H9 (cell line): ENCODE results near the gene CDC37L1. TPM values are rescaled to one million over a fixed set of nuclear protein-coding genes. Genes with fewer than 3 reads are reported as not detected.
A peak's percentile ranks its signal among the peaks of the same experiment; 100 is the strongest.

Source experiments
- DNase-seq: peaks from one replicate; pipeline ENCODE4 v3.0.0-alpha.2; 2017
- H2AFZ ChIP-seq: one replicate; pipeline ENCODE4 v1.6.1; 2013; ENCODE audit warnings: mild to moderate bottlenecking, low read length, control low read depth, moderate library complexity
- H2AK5ac ChIP-seq: 2 replicates; pipeline ENCODE4 v1.6.1; 2013; ENCODE audit warnings: low read length, control low read depth, mixed read lengths; ENCODE audit not compliant: insufficient read length
- H2BK120ac ChIP-seq: one replicate; pipeline ENCODE4 v1.6.1; 2013; ENCODE audit warnings: low read depth, mild to moderate bottlenecking, low read length, control low read depth, inconsistent platforms; ENCODE audit not compliant: poor library complexity, severe bottlenecking
- H2BK12ac ChIP-seq: 2 replicates; pipeline ENCODE4 v1.6.1; 2013; ENCODE audit warnings: low read length, control low read depth, mixed read lengths, low read depth; ENCODE audit not compliant: insufficient read length
- H2BK15ac ChIP-seq: 2 replicates; pipeline ENCODE4 v1.6.1; 2013; ENCODE audit warnings: low read depth, low read length, control low read depth
- H2BK20ac ChIP-seq: one replicate; pipeline ENCODE4 v1.6.1; 2013; ENCODE audit warnings: low read depth, mild to moderate bottlenecking, low read length, control low read depth, inconsistent platforms; ENCODE audit not compliant: poor library complexity, severe bottlenecking
- H2BK5ac ChIP-seq: 2 replicates; pipeline ENCODE4 v1.6.1; 2013; ENCODE audit warnings: low read length, control low read depth, mixed read lengths; ENCODE audit not compliant: insufficient read length
- H3K14ac ChIP-seq: 2 replicates; pipeline ENCODE4 v1.6.1; 2013; ENCODE audit warnings: low read length, control low read depth; ENCODE audit not compliant: insufficient read depth
- H3K18ac ChIP-seq: 2 replicates; pipeline ENCODE4 v1.6.1; 2013; ENCODE audit warnings: low read depth, mild to moderate bottlenecking, mixed read lengths, low read length, control low read depth; ENCODE audit not compliant: insufficient read length
- H3K23ac ChIP-seq: 2 replicates; pipeline ENCODE4 v1.6.1; 2013; ENCODE audit warnings: low read length, control low read depth, mixed read lengths, low read depth; ENCODE audit not compliant: insufficient read length
- H3K23me2 ChIP-seq: 2 replicates; pipeline ENCODE4 v1.6.1; 2013; ENCODE audit warnings: low read depth, mild to moderate bottlenecking, mixed read lengths, low read length, control low read depth; ENCODE audit not compliant: insufficient read length, poor library complexity, severe bottlenecking
- H3K27ac ChIP-seq: 2 replicates; pipeline ENCODE4 v1.5.1; 2013; ENCODE audit warnings: low read length, control low read depth, mixed read lengths, low read depth; ENCODE audit not compliant: insufficient read length
- H3K27me3 ChIP-seq: 2 replicates; pipeline ENCODE4 v1.6.1; 2013; ENCODE audit warnings: low read length, control low read depth, inconsistent platforms; ENCODE audit not compliant: insufficient read depth
- H3K4ac ChIP-seq: 2 replicates; pipeline ENCODE4 v1.6.1; 2013; ENCODE audit warnings: low read depth, mild to moderate bottlenecking, control low read depth, inconsistent platforms, low read length, moderate library complexity
- H3K4me1 ChIP-seq: 2 replicates; pipeline ENCODE4 v1.6.1; 2013; ENCODE audit warnings: low read length, control low read depth, inconsistent platforms; ENCODE audit not compliant: insufficient read depth
- H3K4me2 ChIP-seq: 2 replicates; pipeline ENCODE4 v1.6.1; 2013; ENCODE audit warnings: low read length, control low read depth, mixed read lengths; ENCODE audit not compliant: insufficient read length, insufficient read depth
- H3K56ac ChIP-seq: 2 replicates; pipeline ENCODE4 v1.6.1; 2013; ENCODE audit warnings: low read depth, mild to moderate bottlenecking, mixed read lengths, low read length, control low read depth; ENCODE audit not compliant: insufficient read length
- H3K79me1 ChIP-seq: 2 replicates; pipeline ENCODE4 v1.6.1; 2013; ENCODE audit warnings: low read depth, mild to moderate bottlenecking, moderate library complexity, low read length, control low read depth, inconsistent platforms; ENCODE audit not compliant: insufficient read depth, poor library complexity, severe bottlenecking
- H3K79me2 ChIP-seq: 2 replicates; pipeline ENCODE4 v1.6.1; 2013; ENCODE audit warnings: low read length, control low read depth, inconsistent platforms; ENCODE audit not compliant: insufficient read depth
- H3K9ac ChIP-seq: 2 replicates; pipeline ENCODE4 v1.6.1; 2013; ENCODE audit warnings: low read length, control low read depth, mixed read lengths; ENCODE audit not compliant: insufficient read length; ENCODE audit errors: extremely low read depth
- H3K9me3 ChIP-seq: one replicate; pipeline ENCODE4 v1.6.1; 2013; ENCODE audit warnings: low read depth, low read length, inconsistent platforms; ENCODE audit not compliant: control insufficient read depth
- H3T11ph ChIP-seq: one replicate; pipeline ENCODE4 v1.6.1; 2013; ENCODE audit warnings: mild to moderate bottlenecking, low read length, control low read depth, inconsistent platforms
- H4K20me1 ChIP-seq: one replicate; pipeline ENCODE4 v1.6.1; 2013; ENCODE audit not compliant: control insufficient read depth, insufficient read length, insufficient read depth
- H4K5ac ChIP-seq: 2 replicates; pipeline ENCODE4 v1.6.1; 2013; ENCODE audit warnings: low read depth, mild to moderate bottlenecking, mixed read lengths, low read length, control low read depth; ENCODE audit not compliant: insufficient read length
- H4K8ac ChIP-seq: replicated peaks from 2 replicates; pipeline ENCODE4 v1.6.1; 2013; ENCODE audit warnings: low read length, control low read depth, mixed read lengths, low read depth; ENCODE audit not compliant: insufficient read length
- H4K91ac ChIP-seq: 2 replicates; pipeline ENCODE4 v1.6.1; 2013; ENCODE audit warnings: low read depth, mild to moderate bottlenecking, moderate library complexity, mixed read lengths, low read length, control low read depth; ENCODE audit not compliant: insufficient read length
- H3K27ac Mint-ChIP-seq, 3 experiments: 2 replicates in 2 of 3; 3 replicates in 1 of 3; pipeline ENCODE4 v1.8.0; 2020 to 2021; ENCODE audit warnings: mixed read lengths in 3 of 3, mild to moderate bottlenecking in 1 of 3, moderate library complexity in 1 of 3
- H3K27me3 Mint-ChIP-seq: 2 replicates; pipeline ENCODE4 v1.8.0; 2021; ENCODE audit warnings: low read depth, mild to moderate bottlenecking, moderate library complexity, mixed read lengths
- H3K36me3 Mint-ChIP-seq, 3 experiments: 2 replicates in 2 of 3; 3 replicates in 1 of 3; pipeline ENCODE4 v1.8.0; 2020 to 2021; ENCODE audit warnings: low read depth in 3 of 3, mixed read lengths in 3 of 3; ENCODE audit not compliant: insufficient read depth in 1 of 3
- H3K4me1 Mint-ChIP-seq, 2 experiments: 2 replicates each; pipeline ENCODE4 v1.8.0; 2020; ENCODE audit warnings: mixed read lengths in 2 of 2
- H3K4me3 Mint-ChIP-seq, 2 experiments: 2 replicates in 1 of 2; 3 replicates in 1 of 2; pipeline ENCODE4 v1.8.0; 2020 to 2021; ENCODE audit warnings: mild to moderate bottlenecking in 2 of 2, mixed read lengths in 2 of 2, moderate library complexity in 1 of 2
- H3K9me3 Mint-ChIP-seq, 2 experiments: 2 replicates in 1 of 2; 3 replicates in 1 of 2; pipeline ENCODE4 v1.8.0; 2020; ENCODE audit warnings: mild to moderate bottlenecking in 2 of 2, mixed read lengths in 2 of 2, moderate library complexity in 1 of 2
- WGBS: extraction: QIAGEN DNeasy Blood & Tissue Kit; methylation state at CpG from one replicate; pipeline ENCODE4 v1.1.7; 2013; ENCODE audit warnings: missing lambda C conversion rate, low lambda C conversion rate, mixed read lengths; ENCODE audit not compliant: insufficient read length; ENCODE audit errors: extremely low coverage; 5-methylcytosine and 5-hydroxymethylcytosine counted together
- total RNA-seq: library from RNA; stranded (reverse); gene quantifications from 2 replicates; pipeline ENCODE4 v1.2.1, GENCODE V29; 2021
- TF ChIP-seq, protein P1 (sequence below): fragments of 200-600 bp; sonication (generic); conservative IDR thresholded peaks from 3 replicates; pipeline ENCODE4 v1.8.0; 2021; ENCODE audit warnings: antibody characterized with exemption, mild to moderate bottlenecking

CDC37L1 gene
- total RNA-seq, 1 experiment from 2014 or later, result 17.6 TPM

DNA sequence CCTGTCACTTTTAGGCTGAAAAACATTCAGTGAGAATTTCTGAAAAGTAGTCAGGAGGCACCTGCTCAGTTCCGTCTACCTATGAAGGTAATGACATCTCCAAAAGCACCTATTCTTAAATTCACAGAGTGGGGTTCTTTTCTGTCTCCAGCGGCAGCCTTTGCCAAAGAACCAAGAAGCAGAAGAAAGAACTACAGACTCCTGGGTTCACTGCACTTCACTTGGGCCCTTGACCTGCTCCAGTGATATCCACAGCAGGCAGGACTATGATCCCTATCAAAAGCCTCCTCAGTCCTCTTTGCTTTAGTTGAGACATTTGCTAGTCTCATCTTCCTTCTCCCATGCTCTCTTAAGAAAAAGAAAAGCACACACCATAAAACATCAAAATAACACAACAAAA lies 37.0 kb upstream of the CDC37L1 start:
- H3K18ac ChIP-seq, result no peak overlapping the region
- TF ChIP-seq, protein P1, sequence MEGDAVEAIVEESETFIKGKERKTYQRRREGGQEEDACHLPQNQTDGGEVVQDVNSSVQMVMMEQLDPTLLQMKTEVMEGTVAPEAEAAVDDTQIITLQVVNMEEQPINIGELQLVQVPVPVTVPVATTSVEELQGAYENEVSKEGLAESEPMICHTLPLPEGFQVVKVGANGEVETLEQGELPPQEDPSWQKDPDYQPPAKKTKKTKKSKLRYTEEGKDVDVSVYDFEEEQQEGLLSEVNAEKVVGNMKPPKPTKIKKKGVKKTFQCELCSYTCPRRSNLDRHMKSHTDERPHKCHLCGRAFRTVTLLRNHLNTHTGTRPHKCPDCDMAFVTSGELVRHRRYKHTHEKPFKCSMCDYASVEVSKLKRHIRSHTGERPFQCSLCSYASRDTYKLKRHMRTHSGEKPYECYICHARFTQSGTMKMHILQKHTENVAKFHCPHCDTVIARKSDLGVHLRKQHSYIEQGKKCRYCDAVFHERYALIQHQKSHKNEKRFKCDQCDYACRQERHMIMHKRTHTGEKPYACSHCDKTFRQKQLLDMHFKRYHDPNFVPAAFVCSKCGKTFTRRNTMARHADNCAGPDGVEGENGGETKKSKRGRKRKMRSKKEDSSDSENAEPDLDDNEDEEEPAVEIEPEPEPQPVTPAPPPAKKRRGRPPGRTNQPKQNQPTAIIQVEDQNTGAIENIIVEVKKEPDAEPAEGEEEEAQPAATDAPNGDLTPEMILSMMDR, result no peak
- Mint-ChIP-seq H3K9me3 (no peaks in the 10 kb centered on the region; a peak in 1 of 5 replicates), H3K36me3 (no peaks in the 10 kb centered on the region), H3K27me3 (no peaks in the 10 kb centered on the region), H3K27ac (peak overlapping the region in 2 of 3 experiments; percentile 3 to 30; a peak in 1 of 7 replicates), H3K4me1 (peaks cover 10% of the 10 kb centered on the region in 2 experiments), H3K4me3 (no peak overlapping the region)
- no peak overlapping the region for H4K91ac ChIP-seq
- no peak overlapping the region for H2BK15ac ChIP-seq
- no peaks in the 10 kb centered on the region for H3K27me3 ChIP-seq
- H4K8ac ChIP-seq, result no peak overlapping the region
- no peak overlapping the region for H2AFZ ChIP-seq
- H3K9ac ChIP-seq, result no peak overlapping the region
- no peak overlapping the region for H3K14ac ChIP-seq
- no peak overlapping the region for H3K4ac ChIP-seq
- no peaks in the 10 kb centered on the region for H3K9me3 ChIP-seq
- no peak overlapping the region for H2AK5ac ChIP-seq
- H3K23me2 ChIP-seq, result no peaks in the 10 kb centered on the region
- no peak overlapping the region for H3K4me2 ChIP-seq
- H2BK20ac ChIP-seq, result no peak overlapping the region
- H3K23ac ChIP-seq, result no peak overlapping the region
- no peaks in the 10 kb centered on the region for H3K79me2 ChIP-seq
- H4K5ac ChIP-seq, result no peak overlapping the region
- no peak overlapping the region for H2BK120ac ChIP-seq
- no peak overlapping the region for H3K56ac ChIP-seq
- no peaks in the 10 kb centered on the region for H4K20me1 ChIP-seq
- H2BK5ac ChIP-seq, result no peak overlapping the region
- H2BK12ac ChIP-seq, result no peak overlapping the region
- H3K27ac ChIP-seq, result no peak overlapping the region
- no peak for DNase-seq
- WGBS, result no CpG with 5 or more reads among the region's 2 CpGs
- H3T11ph ChIP-seq, result no peak overlapping the region
- H3K4me1 ChIP-seq, result peaks cover 3% of the 10 kb centered on the region; the same call in 1 of the 2 replicates
- H3K79me1 ChIP-seq, result no peaks in the 10 kb centered on the region
